ENCODE data around the gene CDKN2C. TPM values are rescaled to one million over a fixed set of nuclear protein-coding genes. Genes with fewer than 3 reads are reported as not detected.

Gene CDKN2C
- total RNA-seq, 1 experiment from 2014 or later, result 3.5 TPM

GRCh38 chr1:51014878-51015277, 44.8 kb downstream of the CDKN2C start:
- CTCF ChIA-PET, result no interaction called here
- H3K4me3 Mint-ChIP-seq (ENCODE audit: unreplicated experiment), result no peak overlapping the region
- H3K9me3 Mint-ChIP-seq (ENCODE audit: unreplicated experiment), result no peaks in the 10 kb centered on the region
- Histone ChIP-seq H3K27me3 (replicated peaks; ENCODE audit: control insufficient read depth, insufficient read depth, low read length) (no peaks in the 10 kb centered on the region), H3K9me3 (no peaks in the 10 kb centered on the region), H3K4me3 (ENCODE audit: low read depth, low read length) (no peak overlapping the region), H3K4me1 (no peaks in the 10 kb centered on the region), H3K36me3 (ENCODE audit: control insufficient read depth, insufficient read depth, low read length) (no peaks in the 10 kb centered on the region)
- H3K36me3 Mint-ChIP-seq (ENCODE audit: insufficient read depth, unreplicated experiment), result no peaks in the 10 kb centered on the region
- H3K27ac Mint-ChIP-seq (ENCODE audit: unreplicated experiment), result no peak overlapping the region
- intact Hi-C loops (cut with micrococcal nuclease; ENCODE audit: unreplicated experiment), result no loop called here
- TF ChIP-seq CTCF (IDR thresholded peaks at IDR 0.05; ENCODE audit: insufficient read depth in 1 of 2, low read depth in 1 of 2, low read length in 1 of 2, severe bottlenecking in 1 of 2, unreplicated experiment in 1 of 2), result no peak
- H3K4me1 Mint-ChIP-seq (ENCODE audit: low read depth, unreplicated experiment), result no peaks in the 10 kb centered on the region
- peaks cover 6% of the 10 kb centered on the region for H3K27me3 Mint-ChIP-seq (ENCODE audit: insufficient read depth, unreplicated experiment)
- no peak for DNase-seq
- POLR2A ChIA-PET, result no interaction called here
- BruUV-seq (replicated peaks), result no TSS peak

GRCh38 chr1:51019811-51020210, 49.8 kb downstream of the CDKN2C start:
- Histone ChIP-seq H3K36me3 (ENCODE audit: control insufficient read depth, insufficient read depth, low read length) (no peaks in the 10 kb centered on the region), H3K27me3 (replicated peaks; ENCODE audit: control insufficient read depth, insufficient read depth, low read length) (no peaks in the 10 kb centered on the region), H3K4me3 (ENCODE audit: low read depth, low read length) (no peak overlapping the region), H3K4me1 (no peaks in the 10 kb centered on the region), H3K9me3 (no peaks in the 10 kb centered on the region)
- H3K27me3 Mint-ChIP-seq (ENCODE audit: insufficient read depth, unreplicated experiment), result no peaks in the 10 kb centered on the region
- ChIA-PET CTCF (no interaction called here), POLR2A (no interaction called here)
- no peaks in the 10 kb centered on the region for H3K4me1 Mint-ChIP-seq (ENCODE audit: low read depth, unreplicated experiment)
- H3K36me3 Mint-ChIP-seq (ENCODE audit: insufficient read depth, unreplicated experiment), result no peaks in the 10 kb centered on the region
- BruUV-seq (replicated peaks), result no TSS peak
- no peak for TF ChIP-seq CTCF (IDR thresholded peaks at IDR 0.05; ENCODE audit: insufficient read depth in 1 of 2, low read depth in 1 of 2, low read length in 1 of 2, severe bottlenecking in 1 of 2, unreplicated experiment in 1 of 2)
- no peak for DNase-seq
- intact Hi-C loops (cut with micrococcal nuclease; ENCODE audit: unreplicated experiment), result no loop called here
- H3K4me3 Mint-ChIP-seq (ENCODE audit: unreplicated experiment), result no peak overlapping the region
- H3K27ac Mint-ChIP-seq (ENCODE audit: unreplicated experiment), result no peak overlapping the region
- peaks cover under 1% of the 10 kb centered on the region for H3K9me3 Mint-ChIP-seq (ENCODE audit: unreplicated experiment)

Other genes with a start within 250 kb of the CDKN2C start
- 78.7 and 81.6 TPM in 2 replicates for gene FAF1, start 10.0 kb upstream of the CDKN2C start, total RNA-seq (2022)
- not detected in 2 replicates for gene C1orf185, start 132.0 kb downstream of the CDKN2C start, total RNA-seq (2022)